Epithelial cell of esophagus (primary cell): ENCODE measurements around the gene JUNB.

Experiments
- DNase-seq: peaks from one replicate; pipeline ENCODE4 v3.0.0; 2010; ENCODE audit warnings: low read depth
- H3K4me3 ChIP-seq: 2 replicates; pipeline ENCODE4 v1.5.1; 2011; ENCODE audit warnings: mild to moderate bottlenecking, low read length, control low read depth
- CTCF ChIP-seq: IDR thresholded peaks from 2 replicates; pipeline ENCODE4 v1.5.1; 2011; ENCODE audit warnings: low read depth, mild to moderate bottlenecking, low read length, control low read depth, inconsistent platforms; ENCODE audit not compliant: insufficient read depth; ENCODE audit errors: missing control alignments

The JUNB gene

DNA sequence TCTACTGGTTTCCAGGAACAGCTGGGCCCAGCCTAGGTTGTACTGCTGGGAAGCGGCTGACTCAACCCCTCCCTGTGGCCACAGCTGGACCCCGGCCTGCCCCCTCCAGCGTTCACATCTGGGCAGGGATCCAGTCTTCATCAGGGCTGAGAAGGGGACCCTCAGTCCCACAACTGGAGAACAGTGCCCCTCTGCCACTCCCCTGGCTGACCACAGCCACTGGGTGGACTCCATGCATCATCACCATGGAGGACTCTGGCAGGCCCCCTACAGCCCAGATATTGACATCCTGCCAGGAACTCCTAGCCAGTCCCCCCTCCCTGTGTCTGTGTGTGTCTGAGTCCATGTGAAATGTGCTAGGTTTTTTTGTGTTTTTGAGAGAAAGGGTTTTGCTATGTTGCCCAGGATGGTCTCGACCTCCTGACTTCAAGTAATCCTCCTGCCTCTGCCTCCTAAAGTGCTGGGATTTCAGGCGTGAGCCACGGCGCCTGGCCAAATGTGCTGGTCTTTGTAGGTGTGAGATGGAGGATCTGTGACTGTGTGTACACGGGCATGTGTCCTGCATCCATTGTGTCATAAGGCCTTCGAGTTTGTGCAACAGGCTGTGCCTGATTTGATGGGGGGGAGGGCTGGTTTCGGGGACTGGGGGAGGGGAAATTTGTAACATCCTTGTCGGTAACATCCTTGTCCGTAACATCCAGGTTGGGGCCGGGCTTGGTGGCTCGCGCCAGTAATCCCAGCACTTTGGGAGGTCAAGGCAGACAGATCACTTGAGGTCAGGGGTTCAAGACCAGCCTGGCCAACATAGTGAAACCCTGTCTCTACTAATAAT is 11.9 kb upstream of the JUNB start:
- DNase-seq: no peak
- TF ChIP-seq CTCF: no peak

DNA sequence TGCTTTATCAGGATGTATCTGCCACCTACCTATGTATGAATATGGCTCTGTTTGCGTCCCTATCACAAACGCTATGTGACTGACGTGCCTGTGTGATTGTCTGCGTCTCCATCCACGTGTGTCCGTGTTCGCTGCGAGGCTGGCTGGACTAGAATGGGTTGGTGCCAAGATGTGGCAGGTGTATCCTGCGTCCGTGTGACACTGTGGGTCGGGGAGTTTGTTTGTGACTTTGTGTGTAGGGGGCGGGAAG is 9.2 kb upstream of the JUNB start:
- TF ChIP-seq CTCF: no peak
- DNase-seq: no peak
- H3K4me3 ChIP-seq: peak overlapping the region; percentile 43

More for the DNA sequence above, 11.9 kb upstream of the JUNB start:
- H3K4me3 ChIP-seq: peak overlapping the region; percentile 69

- no peak for TF ChIP-seq CTCF
- DNase-seq: peak; percentile 54
- H3K4me3 ChIP-seq: peak overlapping the region; percentile 43
Observed at GRCh38 chr19:12782424-12783290, 8.6 kb upstream of the JUNB start.

DNA sequence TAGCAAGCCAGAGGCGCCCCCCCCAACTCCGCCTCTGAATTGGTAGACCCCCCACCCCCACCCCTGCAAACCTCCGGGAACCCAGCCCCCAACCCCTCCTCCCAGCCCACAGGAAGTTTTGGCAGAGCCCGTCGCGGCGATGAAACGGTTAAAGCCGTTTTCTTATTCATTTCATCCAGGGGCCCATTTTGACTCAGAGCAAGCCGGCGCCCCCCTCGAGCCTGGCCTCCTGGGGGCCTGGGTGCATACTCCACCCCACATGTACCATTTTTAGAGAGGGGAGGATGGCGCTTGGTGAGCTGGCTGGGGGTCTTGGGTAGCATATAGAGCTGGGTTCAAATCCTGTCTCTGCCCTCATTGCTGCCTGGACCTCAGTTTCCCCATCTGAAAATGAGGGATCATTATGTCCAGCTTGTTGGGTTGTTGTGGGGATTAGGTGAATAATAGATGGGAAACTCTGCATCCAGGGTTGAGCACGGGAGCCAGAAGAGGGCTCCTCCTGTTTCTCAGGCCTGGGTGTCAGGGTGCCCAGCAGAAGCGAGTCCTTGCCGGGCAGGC is 7.9 kb upstream of the JUNB start:
- no peak for TF ChIP-seq CTCF
- peak overlapping the region; percentile 43 for H3K4me3 ChIP-seq
- no peak for DNase-seq

- no peak overlapping the region for H3K4me3 ChIP-seq
- peak; percentile 82 for DNase-seq
- TF ChIP-seq CTCF: no peak
Observed at GRCh38 chr19:12783849-12784393, 7.4 kb upstream of the JUNB start.

GRCh38 chr19:12784394-12784870 is 6.9 kb upstream of the JUNB start:
- TF ChIP-seq CTCF: no peak
- no peak overlapping the region for H3K4me3 ChIP-seq
- peak; percentile 59 for DNase-seq
